ENCODE measurements around the gene HAAO.

Gene HAAO

GRCh38 chr2:42827647-42828486 lies 35.5 kb upstream of the HAAO start:
- peak; percentile 91 for DNase-seq (ENCODE audit: low spot score)
- peak; percentile 88 for TF ChIP-seq CTCF (IDR thresholded peaks at IDR 0.05)
- H3K4me3 ChIP-seq = peak overlapping the region; percentile 61
- peak overlapping the region; percentile 43 to 73 for H3K27ac ChIP-seq

DNA sequence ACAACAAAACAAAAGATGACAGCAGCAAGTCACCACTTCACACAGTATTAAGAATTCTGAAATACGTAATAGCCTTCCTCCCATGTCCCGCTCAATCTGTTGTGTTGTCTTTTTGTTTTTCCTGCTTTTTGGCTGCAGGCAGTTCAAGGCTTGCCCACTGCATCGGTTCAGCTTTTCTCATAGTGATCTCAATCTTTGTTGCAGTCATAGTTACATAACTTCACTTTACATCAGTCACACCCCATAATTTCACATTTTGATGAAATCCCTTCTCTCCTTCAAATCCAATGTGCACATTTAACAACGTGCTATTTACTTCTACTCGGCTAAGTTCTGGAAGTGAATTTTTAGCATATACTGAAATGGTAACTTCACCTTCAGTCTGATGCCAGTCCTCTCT lies 33.8 kb upstream of the HAAO start:
- no peak for TF ChIP-seq CTCF (IDR thresholded peaks at IDR 0.05)
- no peak for DNase-seq (ENCODE audit: low spot score)

GRCh38 chr2:42824454-42824807 lies 32.0 kb upstream of the HAAO start:
- no peak for DNase-seq (ENCODE audit: low spot score)

More for the DNA sequence above, 33.8 kb upstream of the HAAO start:
- Histone ChIP-seq H3K4me3 (no peak overlapping the region), H3K27ac (no peak overlapping the region)

DNA sequence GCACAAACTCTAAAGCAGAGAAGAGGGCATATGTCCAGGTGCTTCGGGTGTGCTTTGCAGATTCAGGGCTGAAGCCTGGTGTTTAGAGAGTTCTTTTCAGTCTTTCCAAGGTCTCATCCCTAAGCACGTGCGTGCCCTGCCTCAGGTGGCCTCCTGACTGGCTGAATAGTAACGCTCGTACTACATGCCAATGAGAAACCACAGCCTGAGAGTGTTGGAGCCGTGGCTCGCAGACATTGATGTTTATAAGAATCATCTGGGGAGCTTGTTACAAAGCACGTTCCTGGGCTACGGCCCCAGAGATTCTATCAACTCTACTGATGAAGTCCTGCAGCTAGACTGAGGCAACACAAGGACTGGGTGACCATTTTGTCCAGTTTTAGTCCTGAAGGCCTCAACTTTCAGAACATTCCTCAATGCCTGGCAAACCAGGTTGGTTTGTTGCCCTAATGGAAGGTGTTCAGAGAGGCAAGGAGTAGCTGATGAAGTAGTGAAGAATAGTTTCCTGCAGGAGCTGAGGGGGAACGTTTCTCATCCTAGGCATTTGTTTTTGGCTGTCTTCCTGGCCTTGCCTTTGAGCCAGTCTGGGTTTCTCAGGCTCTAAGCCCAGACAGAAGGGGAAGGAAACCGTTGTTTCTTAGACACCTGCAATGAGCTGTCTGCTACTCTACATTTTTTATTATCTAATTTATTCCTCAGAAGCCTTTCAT lies 31.5 kb upstream of the HAAO start:
- DNase-seq (ENCODE audit: low spot score) = no peak
- no peak overlapping the region for H3K27ac ChIP-seq
- H3K4me3 ChIP-seq = no peak overlapping the region
- no peak for TF ChIP-seq CTCF (IDR thresholded peaks at IDR 0.05)

More at GRCh38 chr2:42824454-42824807, 32.0 kb upstream of the HAAO start:
- no peak for TF ChIP-seq CTCF (IDR thresholded peaks at IDR 0.05)
- no peak overlapping the region for H3K4me3 ChIP-seq
- no peak overlapping the region for H3K27ac ChIP-seq

DNA sequence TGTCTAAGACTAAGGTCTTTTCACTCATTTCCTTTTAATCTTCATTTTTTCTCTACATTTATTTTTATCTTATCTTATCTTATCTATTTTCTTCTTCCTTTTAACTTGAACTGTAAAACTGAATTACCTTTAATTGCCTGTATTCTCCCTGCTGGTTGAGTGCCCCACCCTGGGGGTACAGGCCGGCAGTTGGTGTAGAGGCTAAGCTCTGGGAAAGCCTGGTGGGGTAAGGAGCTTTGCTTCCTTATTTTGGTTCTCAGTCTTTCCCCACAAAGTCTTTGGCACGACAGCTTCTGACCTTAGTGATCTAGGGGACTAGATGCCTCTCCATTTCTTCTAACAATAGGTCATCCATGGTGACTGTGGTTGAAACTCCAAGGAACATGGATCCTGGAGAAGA lies 26.8 kb upstream of the HAAO start:
- DNase-seq (ENCODE audit: low spot score) = no peak
- Histone ChIP-seq H3K27ac (no peak overlapping the region), H3K4me3 (no peak overlapping the region)
- no peak for TF ChIP-seq CTCF (IDR thresholded peaks at IDR 0.05)

DNA sequence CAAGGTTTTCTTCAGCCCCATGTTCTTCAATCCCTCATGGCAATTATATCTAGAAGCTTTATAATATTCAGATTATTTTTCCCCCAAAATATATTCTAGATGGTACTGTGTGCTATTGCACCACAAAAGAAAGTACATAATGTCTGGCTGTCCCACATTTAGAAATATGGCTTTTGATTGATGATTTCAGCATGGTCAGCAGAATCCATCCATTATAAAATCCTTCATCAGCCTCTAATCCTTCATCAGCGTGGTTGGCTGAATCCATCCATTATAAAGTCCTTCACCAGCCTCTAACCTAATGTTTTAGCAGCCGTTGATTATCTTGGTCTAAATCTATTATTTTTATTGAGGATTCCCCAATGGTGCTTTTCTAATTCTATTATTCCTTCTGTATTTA lies 23.3 kb upstream of the HAAO start:
- no peak for DNase-seq (ENCODE audit: low spot score)
- Histone ChIP-seq H3K4me3 (no peak overlapping the region), H3K27ac (no peak overlapping the region)
- TF ChIP-seq CTCF (IDR thresholded peaks at IDR 0.05) = no peak

DNA sequence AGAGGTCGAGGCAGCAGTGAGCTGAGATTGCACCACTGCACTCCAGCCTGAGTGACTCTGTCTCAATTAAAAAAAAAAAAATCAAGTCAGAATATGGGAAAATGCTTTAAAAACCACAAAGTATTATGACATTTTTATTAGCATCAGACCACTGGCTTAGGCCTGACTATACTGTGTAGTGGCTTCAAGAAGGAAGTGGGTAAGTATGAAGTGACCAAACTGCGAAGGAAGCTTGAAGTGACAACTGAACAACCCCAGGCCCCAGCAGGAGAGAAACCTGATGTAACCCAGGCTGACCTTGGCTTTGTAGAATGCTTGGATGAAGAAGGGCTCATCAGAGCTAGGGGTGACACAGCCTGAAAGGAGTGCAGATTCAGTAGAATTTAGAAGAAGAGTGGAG lies 21.4 kb upstream of the HAAO start:
- no peak for TF ChIP-seq CTCF (IDR thresholded peaks at IDR 0.05)
- H3K4me3 ChIP-seq = no peak overlapping the region
- H3K27ac ChIP-seq = no peak overlapping the region
- DNase-seq (ENCODE audit: low spot score) = no peak

Measured in coronary artery (tissue), 2 donors.